ENCODE data around the gene CHAT. TPM values are rescaled to one million over a fixed set of nuclear protein-coding genes. Genes with fewer than 3 reads are reported as not detected.

Gene CHAT
- total RNA-seq, 1 donor from 2014 or later = 0.34 TPM

DNA sequence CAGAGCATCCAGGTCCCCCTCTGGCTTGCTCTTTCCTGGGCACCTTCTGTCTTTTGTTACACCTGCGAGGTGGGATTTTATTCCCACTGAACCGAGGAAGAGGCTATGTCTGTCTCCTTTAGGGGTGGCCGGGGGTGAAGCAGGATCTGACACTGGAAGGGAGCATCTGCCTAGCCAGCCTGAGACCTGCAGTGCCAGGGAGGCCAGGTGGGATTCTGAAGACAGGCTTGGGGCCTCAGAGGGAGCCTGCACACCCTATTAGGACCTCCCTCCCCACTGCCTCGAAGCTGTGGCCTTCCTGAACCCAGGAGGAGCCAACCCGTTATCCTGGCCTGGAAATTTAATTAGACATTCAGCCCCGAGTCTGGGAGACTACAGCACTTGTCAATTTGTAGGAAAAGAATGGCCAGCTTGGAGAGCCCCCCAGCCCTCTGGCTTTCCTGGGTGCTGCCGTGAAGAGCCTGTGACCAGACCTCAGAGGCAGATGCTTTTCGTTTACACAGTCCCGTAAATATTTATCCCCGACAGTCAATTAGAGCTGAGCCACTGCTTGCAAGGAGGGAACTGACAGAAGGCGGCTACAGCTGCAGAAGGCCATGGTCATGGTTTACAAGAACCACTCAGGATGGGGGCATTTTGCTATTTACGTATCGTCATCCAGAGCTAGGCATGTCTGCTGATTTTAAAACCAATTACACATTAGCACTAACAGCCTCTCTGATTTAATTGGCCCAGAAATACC lies 19.7 kb downstream of the CHAT start:
- Mint-ChIP-seq H3K27ac (no peak overlapping the region), H3K9me3 (no peaks in the 10 kb centered on the region), H3K4me1 (ENCODE audit: unreplicated experiment) (no peaks in the 10 kb centered on the region), H3K4me3 (no peak overlapping the region), H3K27me3 (peaks cover 43% of the 10 kb centered on the region), H3K36me3 (no peaks in the 10 kb centered on the region)
- DNase-seq (ENCODE audit: extremely low spot score, unreplicated experiment) = no peak
- TF ChIP-seq, protein P1, sequence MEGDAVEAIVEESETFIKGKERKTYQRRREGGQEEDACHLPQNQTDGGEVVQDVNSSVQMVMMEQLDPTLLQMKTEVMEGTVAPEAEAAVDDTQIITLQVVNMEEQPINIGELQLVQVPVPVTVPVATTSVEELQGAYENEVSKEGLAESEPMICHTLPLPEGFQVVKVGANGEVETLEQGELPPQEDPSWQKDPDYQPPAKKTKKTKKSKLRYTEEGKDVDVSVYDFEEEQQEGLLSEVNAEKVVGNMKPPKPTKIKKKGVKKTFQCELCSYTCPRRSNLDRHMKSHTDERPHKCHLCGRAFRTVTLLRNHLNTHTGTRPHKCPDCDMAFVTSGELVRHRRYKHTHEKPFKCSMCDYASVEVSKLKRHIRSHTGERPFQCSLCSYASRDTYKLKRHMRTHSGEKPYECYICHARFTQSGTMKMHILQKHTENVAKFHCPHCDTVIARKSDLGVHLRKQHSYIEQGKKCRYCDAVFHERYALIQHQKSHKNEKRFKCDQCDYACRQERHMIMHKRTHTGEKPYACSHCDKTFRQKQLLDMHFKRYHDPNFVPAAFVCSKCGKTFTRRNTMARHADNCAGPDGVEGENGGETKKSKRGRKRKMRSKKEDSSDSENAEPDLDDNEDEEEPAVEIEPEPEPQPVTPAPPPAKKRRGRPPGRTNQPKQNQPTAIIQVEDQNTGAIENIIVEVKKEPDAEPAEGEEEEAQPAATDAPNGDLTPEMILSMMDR (conservative IDR thresholded peaks at IDR 0.05) = no peak

DNA sequence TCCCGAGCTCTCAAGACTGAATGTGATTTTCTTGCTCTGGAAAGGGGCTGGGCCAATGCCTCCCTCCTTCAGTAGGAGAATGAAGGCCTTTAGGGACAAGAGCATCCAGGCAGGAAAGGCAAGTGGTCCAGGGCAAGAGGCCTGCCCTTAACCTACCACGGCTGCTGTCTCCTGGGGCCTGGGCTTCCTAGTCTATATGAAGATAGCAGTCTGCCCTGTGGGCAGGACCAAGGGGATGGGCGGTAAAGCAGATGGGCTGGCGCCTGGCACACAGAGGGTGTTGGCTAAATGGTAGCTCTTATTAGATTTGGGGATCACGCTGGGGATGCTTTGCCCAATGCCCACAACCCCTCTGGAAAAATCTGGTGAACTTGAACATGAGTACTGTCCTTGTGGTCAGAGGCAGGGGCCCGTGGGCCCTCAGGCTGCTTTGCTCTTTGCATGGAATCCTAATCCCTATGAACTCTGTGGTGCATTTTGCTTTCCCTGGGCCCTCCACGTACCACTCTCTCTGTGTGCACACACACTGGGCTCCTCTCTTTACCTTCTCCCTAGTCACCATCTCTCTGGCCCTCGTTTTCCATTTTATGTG lies 20.3 kb downstream of the CHAT start:
- H3K27me3 Mint-ChIP-seq = peaks cover 47% of the 10 kb centered on the region
- no peaks in the 10 kb centered on the region for H3K9me3 Mint-ChIP-seq
- H3K4me3 Mint-ChIP-seq = no peak overlapping the region
- no peaks in the 10 kb centered on the region for H3K4me1 Mint-ChIP-seq (ENCODE audit: unreplicated experiment)
- no peaks in the 10 kb centered on the region for H3K36me3 Mint-ChIP-seq
- TF ChIP-seq, protein P1 (conservative IDR thresholded peaks at IDR 0.05) = no peak
- no peak for DNase-seq (ENCODE audit: extremely low spot score, unreplicated experiment)
- H3K27ac Mint-ChIP-seq = no peak overlapping the region

DNA sequence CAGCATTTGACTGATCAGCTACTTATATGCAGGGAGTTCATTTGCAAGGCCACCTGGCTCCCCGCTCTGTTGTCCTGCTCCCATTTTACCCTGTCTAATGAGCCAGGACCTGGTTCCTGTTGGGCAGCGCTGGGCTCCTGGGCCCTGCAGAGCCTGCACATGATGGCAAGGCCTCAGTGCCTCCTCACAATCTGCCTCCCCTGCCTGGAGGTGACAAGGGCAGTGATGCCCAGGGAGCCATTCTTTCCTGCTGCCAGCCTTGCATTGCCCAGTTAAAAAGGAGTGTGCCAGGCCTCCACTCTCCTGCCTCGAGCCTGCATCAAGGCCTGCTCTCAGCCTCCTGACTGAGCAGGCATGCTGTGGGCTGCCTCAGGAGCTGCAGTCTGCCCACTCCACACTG lies 28.5 kb downstream of the CHAT start:
- Mint-ChIP-seq H3K27ac (no peak overlapping the region), H3K27me3 (peaks cover 56% of the 10 kb centered on the region), H3K36me3 (no peaks in the 10 kb centered on the region), H3K4me1 (ENCODE audit: unreplicated experiment) (no peaks in the 10 kb centered on the region), H3K9me3 (no peaks in the 10 kb centered on the region), H3K4me3 (no peak overlapping the region)
- TF ChIP-seq, protein P1 (conservative IDR thresholded peaks at IDR 0.05) = no peak
- no peak for DNase-seq (ENCODE audit: extremely low spot score, unreplicated experiment)

DNA sequence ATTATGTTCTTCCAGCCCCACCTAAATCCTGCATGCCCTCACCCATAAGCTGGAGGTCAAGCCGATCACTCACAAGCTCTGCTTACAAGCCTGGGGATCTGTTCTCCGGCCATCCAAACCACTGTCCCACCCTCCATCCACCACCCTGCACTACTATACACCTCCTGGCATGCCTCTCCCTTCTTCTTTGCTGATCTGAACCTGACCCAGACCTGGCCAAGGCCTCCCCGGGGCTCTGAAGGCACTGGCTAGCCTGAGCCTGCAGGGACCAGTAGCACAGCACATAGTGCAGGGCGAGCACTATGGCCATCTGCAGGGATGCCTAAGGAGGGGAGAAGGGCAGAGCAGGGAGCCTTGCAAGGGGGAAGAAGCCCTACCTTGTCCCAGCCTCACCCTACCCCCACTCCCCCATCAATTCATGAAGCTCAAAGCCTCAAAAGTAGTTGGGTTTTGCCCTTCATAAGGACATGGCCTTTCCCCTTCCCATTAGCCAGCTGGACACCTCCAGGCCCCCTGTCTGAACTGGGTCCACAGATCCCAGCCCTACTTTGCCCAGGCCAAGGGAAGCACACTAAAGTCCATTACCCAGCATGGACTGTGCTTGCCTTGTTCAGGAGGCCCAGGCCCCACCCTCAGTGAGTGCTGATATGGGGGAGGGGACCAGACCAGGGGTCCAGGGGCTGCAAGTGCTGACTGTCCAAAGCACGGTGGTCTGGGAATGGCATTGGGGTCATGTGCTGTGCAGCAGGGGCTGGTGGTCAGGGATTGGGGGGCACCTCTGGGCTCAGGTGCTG lies 29.6 kb downstream of the CHAT start:
- H3K9me3 Mint-ChIP-seq = no peaks in the 10 kb centered on the region
- no peaks in the 10 kb centered on the region for H3K4me1 Mint-ChIP-seq (ENCODE audit: unreplicated experiment)
- no peak overlapping the region for H3K4me3 Mint-ChIP-seq
- TF ChIP-seq, protein P1 (conservative IDR thresholded peaks at IDR 0.05) = no peak
- H3K27me3 Mint-ChIP-seq = peaks cover 52% of the 10 kb centered on the region
- no peak for DNase-seq (ENCODE audit: extremely low spot score, unreplicated experiment)
- no peak overlapping the region for H3K27ac Mint-ChIP-seq
- no peaks in the 10 kb centered on the region for H3K36me3 Mint-ChIP-seq

DNA sequence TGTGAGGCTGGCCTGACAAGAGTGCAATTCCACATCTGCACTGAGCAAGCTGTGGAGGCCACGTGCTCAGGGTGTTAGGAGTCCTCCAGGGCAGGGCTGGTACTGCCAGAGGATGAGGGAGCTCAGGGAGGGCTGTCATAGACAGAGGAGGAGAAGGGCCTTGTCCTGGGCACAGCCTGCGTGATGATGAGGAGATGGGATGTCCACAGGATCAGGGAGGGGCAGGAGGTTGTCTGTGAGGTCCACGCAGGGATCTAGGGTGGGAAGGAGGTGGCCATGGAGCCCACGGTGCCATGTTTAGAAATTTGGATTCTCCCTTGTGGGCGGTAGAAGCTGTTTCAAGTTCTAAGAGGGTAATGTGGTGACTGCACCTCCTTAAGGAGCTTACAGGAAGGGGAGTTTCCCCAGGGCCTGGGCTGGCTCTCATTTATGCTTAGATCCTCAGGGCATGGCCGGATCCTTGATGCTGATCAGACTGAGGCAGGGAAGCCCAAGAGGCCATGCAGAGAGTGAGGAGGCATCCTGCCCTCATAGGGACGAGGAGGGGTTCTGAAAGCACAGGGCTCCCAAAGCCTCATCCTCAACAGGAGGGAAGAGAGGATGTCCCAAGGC lies 30.3 kb downstream of the CHAT start:
- no peak for DNase-seq (ENCODE audit: extremely low spot score, unreplicated experiment)
- Mint-ChIP-seq H3K27me3 (peaks cover 52% of the 10 kb centered on the region), H3K36me3 (no peaks in the 10 kb centered on the region), H3K9me3 (no peaks in the 10 kb centered on the region), H3K27ac (no peak overlapping the region), H3K4me3 (no peak overlapping the region), H3K4me1 (ENCODE audit: unreplicated experiment) (no peaks in the 10 kb centered on the region)
- TF ChIP-seq, protein P1 (conservative IDR thresholded peaks at IDR 0.05) = no peak
